HG02943 (cell line): ENCODE measurements around the gene KRTAP10-12.
"Not testable (repeated sequence)": the region's sequence is repeated elsewhere in the genome, so short reads cannot be mapped to it uniquely, and the experiment has no call there.

Experiments
- ATAC-seq: cut with Tn5 transposase; IDR thresholded peaks from one replicate; pipeline ENCODE4 v1.9.1; 2021; ENCODE audit warnings: mild to moderate bottlenecking, low read depth, moderate library complexity; ENCODE audit not compliant: unreplicated experiment

The KRTAP10-12 gene, protein sequence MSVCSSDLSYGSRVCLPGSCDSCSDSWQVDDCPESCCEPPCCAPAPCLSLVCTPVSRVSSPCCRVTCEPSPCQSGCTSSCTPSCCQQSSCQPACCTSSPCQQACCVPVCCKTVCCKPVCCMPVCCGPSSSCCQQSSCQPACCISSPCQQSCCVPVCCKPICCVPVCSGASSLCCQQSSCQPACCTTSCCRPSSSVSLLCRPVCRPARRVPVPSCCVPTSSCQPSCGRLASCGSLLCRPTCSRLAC

GRCh38 chr21:44697172-44697810, at the start of gene KRTAP10-12:
TSS of gene KRTAP10-12 (plus strand) at chr21:44697172. CDS start at chr21:44697202, 30 bp downstream.
- ATAC-seq, result not testable (repeated sequence)

GRCh38 chr21:44647222-44647552, 49.8 kb upstream of the KRTAP10-12 start:
- ATAC-seq, result no peak

GRCh38 chr21:44648557-44649311, 48.2 kb upstream of the KRTAP10-12 start:
- ATAC-seq, result no peak

GRCh38 chr21:44649521-44650100, 47.4 kb upstream of the KRTAP10-12 start:
- ATAC-seq, result no peak

DNA sequence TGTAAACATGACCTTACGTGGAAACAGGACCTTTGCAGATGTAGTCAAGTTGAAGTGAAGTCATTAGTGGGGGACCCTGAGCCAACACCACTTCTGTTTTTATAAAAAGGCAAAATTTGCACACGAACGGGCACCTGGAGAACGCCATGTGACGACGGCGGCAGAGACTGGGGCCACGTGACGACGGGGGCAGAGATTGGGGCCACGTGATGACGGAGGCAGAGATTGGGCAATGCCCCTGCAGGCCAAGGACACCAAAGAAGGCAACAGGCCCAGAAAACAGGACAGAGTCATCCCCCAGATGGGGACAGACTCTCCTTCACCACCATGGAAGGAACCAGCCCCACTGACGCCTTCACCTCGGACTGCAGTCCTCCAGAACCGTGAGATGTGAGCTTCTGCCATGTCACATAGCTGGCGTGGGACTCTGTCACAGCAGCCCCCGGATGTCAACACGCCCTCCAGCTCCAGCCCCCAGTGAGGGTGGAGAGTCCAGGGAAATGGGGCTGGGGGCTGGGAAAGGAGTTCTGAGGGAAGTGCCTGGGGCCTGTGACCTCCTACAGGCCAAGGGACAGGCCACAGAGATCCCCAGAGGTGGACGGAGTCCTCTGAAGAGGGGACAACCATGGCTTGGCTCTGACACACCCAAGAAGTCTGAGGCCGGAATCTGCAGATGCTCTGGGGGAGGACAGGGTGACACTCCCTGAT, 46.6 kb upstream of the KRTAP10-12 start:
- no peak for ATAC-seq

GRCh38 chr21:44650973-44651675, 45.8 kb upstream of the KRTAP10-12 start:
- no peak for ATAC-seq

- ATAC-seq, result no peak
These were observed 43.8 kb upstream of the KRTAP10-12 start for GRCh38 chr21:44653123-44653522.

DNA sequence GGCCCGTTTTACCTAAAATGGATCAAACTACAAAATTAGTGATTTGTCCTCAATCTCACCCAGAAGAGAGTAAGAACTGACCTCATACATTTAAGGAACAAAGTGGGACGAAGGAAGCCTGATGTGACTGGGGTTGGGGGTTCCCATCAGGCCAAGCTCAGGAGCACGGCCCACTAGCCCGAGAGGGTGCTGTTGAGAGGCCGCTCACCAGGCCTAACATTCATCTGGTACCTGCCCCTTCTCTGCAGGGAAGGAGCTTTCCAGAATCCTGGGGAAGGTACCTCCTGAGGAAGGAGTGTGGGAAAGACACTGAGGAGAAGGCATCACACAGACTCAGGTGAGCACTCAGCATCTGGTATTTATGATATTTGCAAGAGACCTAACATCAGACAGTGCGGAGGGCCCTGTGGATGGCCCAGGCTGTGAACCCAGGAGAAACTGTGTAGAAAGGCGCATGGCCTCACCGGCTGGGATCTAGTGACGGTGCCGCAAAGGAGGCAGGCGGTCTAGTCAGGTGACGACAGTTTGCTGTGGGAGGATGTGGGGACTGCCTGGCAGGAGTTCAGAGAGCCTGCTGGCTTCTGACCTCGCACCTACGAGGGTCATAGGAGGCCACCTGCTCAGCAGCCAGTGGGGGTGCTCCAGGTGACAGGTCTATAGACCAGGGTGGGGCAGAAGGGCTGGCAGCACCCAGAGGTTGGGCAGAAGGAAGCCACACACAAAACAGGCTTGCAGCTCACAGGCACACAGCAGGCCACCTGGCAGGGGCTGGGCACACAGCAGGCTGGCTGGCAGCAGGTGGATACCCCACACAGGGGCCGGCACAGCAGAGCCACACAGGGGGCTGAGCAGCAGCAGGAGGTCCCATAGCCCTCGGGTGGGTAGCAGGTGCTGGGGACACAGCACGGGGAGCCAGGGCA, 43.1 kb upstream of the KRTAP10-12 start:
- ATAC-seq, result no peak

GRCh38 chr21:44654576-44655175, 42.3 kb upstream of the KRTAP10-12 start, which contains the start of gene KRTAP12-4:
TSS of gene KRTAP12-4 (minus strand) at chr21:44654659. CDS start at chr21:44654614, 45 bp downstream.
- no peak for ATAC-seq

GRCh38 chr21:44656868-44657267, 40.1 kb upstream of the KRTAP10-12 start:
- no peak for ATAC-seq

DNA sequence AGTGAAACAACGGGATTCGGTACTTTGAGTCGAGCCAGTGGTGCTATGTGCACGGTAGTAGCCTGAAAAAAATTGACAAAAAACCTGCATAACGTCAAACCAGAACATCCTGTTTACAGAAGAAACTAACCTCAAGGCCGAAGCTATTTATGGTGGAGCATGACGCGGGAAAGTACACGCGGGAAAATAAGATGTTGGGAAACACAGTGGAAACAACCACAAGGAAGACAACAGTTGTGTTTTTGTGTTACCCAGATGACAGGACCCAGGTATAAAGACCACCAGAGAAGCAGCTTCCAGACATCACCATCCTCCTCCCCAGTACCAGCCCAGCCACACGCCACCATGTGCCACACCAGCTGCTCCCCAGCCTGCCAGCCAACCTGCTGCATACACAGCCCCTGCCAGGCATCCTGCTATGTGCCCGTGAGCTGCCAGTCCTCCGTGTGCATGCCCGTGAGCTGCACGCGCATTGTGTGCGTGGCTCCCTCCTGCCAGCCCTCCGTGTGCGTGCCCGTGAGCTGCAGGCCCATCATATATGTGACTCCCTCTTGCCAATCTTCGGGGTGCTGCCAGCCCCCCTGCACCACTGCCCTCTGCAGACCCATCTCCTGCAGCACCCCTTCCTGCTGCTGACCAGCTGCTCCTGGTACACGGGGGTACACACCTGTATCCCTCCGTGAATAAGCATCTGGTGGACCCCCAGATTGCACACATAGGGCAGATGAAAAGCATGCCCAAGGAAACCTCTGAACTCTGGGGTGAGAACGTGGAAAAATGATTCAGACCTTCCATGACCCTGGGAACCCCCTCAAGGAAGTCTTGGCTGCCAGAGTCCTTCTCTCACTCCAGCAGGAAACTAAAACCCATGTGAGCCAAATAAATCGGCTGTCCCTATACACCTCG, 39.1 kb upstream of the KRTAP10-12 start, which contains the start of gene KRTAP12-3:
Gene KRTAP12-3, plus strand, starts transcription at position 298 of the 906 bp plus-strand sequence. Its CDS starts 48 bp downstream, at position 346.
- ATAC-seq, result no peak

- no peak for ATAC-seq
These were observed 38.4 kb upstream of the KRTAP10-12 start for GRCh38 chr21:44658541-44658910.

DNA sequence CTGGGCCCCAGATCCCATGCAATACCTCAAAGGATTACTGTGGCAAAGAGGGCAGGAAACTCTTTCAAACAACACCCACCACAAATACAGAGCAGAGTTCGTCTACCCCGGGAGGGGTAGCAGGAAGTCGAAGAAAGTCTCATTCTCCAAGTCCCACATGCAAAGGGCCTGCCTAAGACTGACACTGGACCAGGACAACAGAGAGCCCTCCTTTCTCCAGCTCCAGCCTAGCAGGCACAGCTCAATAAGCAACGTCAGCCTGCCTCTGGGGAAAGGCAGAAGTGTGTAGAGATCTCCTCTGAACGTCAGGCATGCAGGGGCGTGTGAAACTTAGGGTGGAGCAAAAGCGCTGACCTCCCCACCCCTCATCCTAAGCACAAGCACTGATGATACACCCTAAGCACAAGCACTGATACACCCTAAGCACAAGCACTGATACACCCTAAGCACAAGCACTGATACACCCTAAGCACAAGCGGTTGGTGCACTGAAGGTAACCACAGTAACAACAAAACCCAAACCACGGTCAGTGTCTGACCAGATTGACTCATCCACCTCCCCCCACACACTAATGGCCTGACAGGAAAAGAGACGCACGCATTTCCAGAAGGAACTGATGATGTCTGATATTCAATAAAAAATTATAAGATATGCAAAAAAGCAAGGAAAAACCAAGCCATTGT, 37.9 kb upstream of the KRTAP10-12 start:
- no peak for ATAC-seq

DNA sequence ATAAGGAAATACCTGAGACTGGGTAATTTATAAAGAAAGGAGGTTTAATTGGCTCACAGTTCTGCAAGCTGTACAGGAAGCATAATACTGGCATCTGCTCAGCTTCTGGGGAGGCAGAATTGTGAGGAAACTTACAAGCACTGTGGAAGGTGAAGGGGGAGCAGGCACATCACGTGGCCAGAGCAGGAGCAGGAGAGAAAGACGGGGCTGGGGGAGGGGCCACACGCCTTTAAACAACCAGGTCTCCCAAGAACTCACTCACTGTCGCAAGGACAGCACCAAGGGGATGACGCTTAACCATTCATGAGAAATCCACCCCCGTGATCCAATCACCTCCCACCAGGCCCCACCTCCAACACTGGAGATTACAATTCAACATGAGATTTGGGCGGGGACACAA, 35.4 kb upstream of the KRTAP10-12 start:
- ATAC-seq, result not testable (repeated sequence)

DNA sequence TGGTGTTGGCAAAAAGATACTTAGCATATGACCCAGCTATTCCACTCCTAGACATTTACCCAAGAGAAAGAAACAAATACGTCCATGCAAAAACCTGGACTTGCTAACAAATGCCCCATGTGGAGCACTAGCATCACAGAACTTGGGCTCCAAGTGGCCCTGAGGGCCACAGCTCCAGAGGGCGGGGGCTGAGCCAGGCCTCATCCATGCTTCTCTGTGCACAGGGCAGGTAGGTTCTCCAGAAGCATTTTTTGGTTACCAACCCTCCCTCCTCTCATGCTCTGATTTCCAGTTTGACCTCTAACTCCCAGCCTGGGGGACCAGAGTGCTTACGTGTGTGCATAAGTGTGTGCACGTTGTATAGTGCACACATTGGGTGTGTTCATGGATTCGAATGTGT, 32.3 kb upstream of the KRTAP10-12 start:
- no peak for ATAC-seq

DNA sequence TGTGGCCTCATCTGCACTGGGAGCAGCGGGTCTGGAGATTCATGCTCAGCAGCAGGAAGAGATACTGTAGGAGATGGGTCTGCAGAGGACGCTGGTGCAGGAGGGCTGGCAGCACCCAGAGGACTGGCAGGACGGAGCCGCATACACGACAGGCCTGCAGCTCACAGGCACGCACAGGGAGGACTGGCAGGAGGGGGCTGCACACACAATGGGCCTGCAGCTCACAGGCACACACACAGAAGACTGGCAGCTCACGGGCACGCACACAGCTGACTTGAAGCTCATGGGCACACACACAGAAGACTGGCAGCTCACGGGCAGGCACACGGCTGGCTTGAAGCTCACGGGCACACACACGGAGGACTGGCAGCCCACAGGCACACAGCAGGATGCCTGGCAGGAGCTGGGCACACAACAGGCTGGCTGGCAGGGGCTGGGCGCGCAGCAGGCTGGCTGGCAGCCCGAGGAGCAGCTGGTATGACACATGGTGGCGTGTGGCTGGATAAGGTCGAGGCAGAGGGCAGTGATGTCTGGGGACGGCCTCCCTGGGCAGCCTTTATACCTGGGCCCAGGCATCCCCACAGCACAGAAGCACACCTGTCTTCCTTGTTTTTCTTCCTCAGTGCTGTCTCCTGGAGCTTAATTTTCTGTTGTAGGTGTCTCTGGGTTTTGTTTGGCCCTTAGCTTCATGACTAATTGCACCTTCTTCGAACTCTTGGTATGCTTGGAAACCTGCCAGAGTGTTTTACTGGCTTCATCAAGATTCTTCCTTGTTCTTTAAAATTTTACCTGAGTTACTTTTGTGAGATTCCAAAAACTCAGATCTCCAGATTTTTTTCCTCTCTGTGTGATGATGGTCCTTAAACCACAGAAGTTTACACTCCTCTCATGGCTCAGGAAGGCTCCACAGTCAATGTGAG, 30.3 kb upstream of the KRTAP10-12 start, which contains the start of gene KRTAP12-2:
Gene KRTAP12-2, minus strand, starts transcription at position 527 of the 920 bp plus-strand sequence. Its CDS starts 41 bp downstream, at position 486.
- no peak for ATAC-seq
